IMR-90 (cell line): Measurements from ENCODE around the gene NUP210. TPM values are rescaled to one million over a fixed set of nuclear protein-coding genes. Genes with fewer than 3 reads are reported as not detected.

ENCODE experiments used
- ATAC-seq: fragments of 200-7000 bp; cut with Tn5 transposase; 2 replicates; pipeline ENCODE4 v1.9.1; 2020; ENCODE audit warnings: low read depth, mild to moderate bottlenecking, moderate library complexity
- BruUV-seq: library from RNA; stranded (reverse); fragments of 400-500 nt; replicated peaks from 2 replicates; lab custom pipeline; 2021; lab: Mats Ljungman, UMichigan
- CTCF ChIA-PET: fragments of 300-600 bp; formaldehyde crosslinking; extraction: SDS; loops from one replicate; lab custom pipeline; 2021; ENCODE audit warnings: antibody characterized with exemption; lab: Yijun Ruan, JAX
- POLR2A ChIA-PET: fragments of 300-600 bp; sonication (Branson Sonifier 250); formaldehyde crosslinking; loops from one replicate; lab custom pipeline; 2022; ENCODE audit warnings: antibody characterized with exemption; ENCODE audit not compliant: unreplicated experiment; lab: Charles Lee
- DNase-seq: peaks from one replicate; pipeline ENCODE4 v3.0.0; 2013
- H2AFZ ChIP-seq: replicated peaks from 2 replicates; pipeline ENCODE3; 2013; ENCODE audit warnings: low read length, mild to moderate bottlenecking; ENCODE audit not compliant: poor library complexity
- H2AK5ac ChIP-seq: 2 replicates; pipeline ENCODE4 v1.6.1; 2013; ENCODE audit warnings: low read depth, low read length, inconsistent platforms
- H2AK9ac ChIP-seq: replicated peaks from 2 replicates; pipeline ENCODE3; 2013; ENCODE audit warnings: mild to moderate bottlenecking, low read depth, low read length, moderate library complexity; ENCODE audit not compliant: poor library complexity
- H2BK120ac ChIP-seq: 2 replicates; pipeline ENCODE4 v1.6.1; 2013; ENCODE audit warnings: low read depth, low read length, inconsistent platforms
- H2BK15ac ChIP-seq: 3 replicates; pipeline ENCODE4 v1.6.1; 2013; ENCODE audit warnings: low read depth, low read length, inconsistent platforms
- H2BK20ac ChIP-seq: 2 replicates; pipeline ENCODE4 v1.6.1; 2013; ENCODE audit warnings: low read depth, mild to moderate bottlenecking, inconsistent platforms, low read length, moderate library complexity
- H2BK5ac ChIP-seq: 2 replicates; pipeline ENCODE4 v1.6.1; 2013; ENCODE audit warnings: mild to moderate bottlenecking, low read depth, low read length, inconsistent platforms; ENCODE audit not compliant: poor library complexity, severe bottlenecking
- H3K14ac ChIP-seq: replicated peaks from 2 replicates; pipeline ENCODE4 v1.6.1; 2013; ENCODE audit warnings: low read depth, low read length, inconsistent platforms
- H3K18ac ChIP-seq: 2 replicates; pipeline ENCODE4 v1.6.1; 2013; ENCODE audit warnings: low read depth, low read length, control low read depth
- H3K23ac ChIP-seq: 2 replicates; pipeline ENCODE4 v1.6.1; 2013; ENCODE audit warnings: low read depth, low read length, inconsistent platforms
- H3K27ac ChIP-seq: 2 replicates; pipeline ENCODE4 v1.5.1; 2013; ENCODE audit warnings: mild to moderate bottlenecking, control low read depth, low read length; ENCODE audit not compliant: insufficient read depth
- H3K27me3 ChIP-seq: 2 replicates; pipeline ENCODE4 v1.6.1; 2013; ENCODE audit warnings: low read length; ENCODE audit not compliant: control insufficient read depth, insufficient read depth
- H3K36me3 ChIP-seq: 2 replicates; pipeline ENCODE4 v1.6.1; 2013; ENCODE audit warnings: low read length, mixed read lengths; ENCODE audit not compliant: control insufficient read depth, insufficient read depth
- H3K4ac ChIP-seq: 2 replicates; pipeline ENCODE4 v1.6.1; 2013; ENCODE audit warnings: low read depth, low read length, inconsistent platforms
- H3K4me1 ChIP-seq: 2 replicates; pipeline ENCODE4 v1.6.1; 2013; ENCODE audit warnings: low read length, mixed read lengths; ENCODE audit not compliant: control insufficient read depth, insufficient read depth
- H3K4me2 ChIP-seq: 2 replicates; pipeline ENCODE4 v1.6.1; 2013; ENCODE audit warnings: low read depth, mild to moderate bottlenecking, control low read depth, low read length, moderate library complexity
- H3K4me3 ChIP-seq: 2 replicates; pipeline ENCODE4 v1.5.1; 2013; ENCODE audit warnings: low read depth, mild to moderate bottlenecking, control low read depth, low read length, moderate library complexity; ENCODE audit not compliant: insufficient read depth
- H3K56ac ChIP-seq: 2 replicates; pipeline ENCODE4 v1.6.1; 2013; ENCODE audit warnings: low read length, inconsistent platforms; ENCODE audit not compliant: insufficient read depth; ENCODE audit errors: extremely low read depth
- H3K79me1 ChIP-seq, 2 experiments: 2 replicates each; pipeline ENCODE4 v1.6.1; 2013; ENCODE audit warnings: low read length in 2 of 2, inconsistent platforms in 1 of 2, low read depth in 1 of 2
- H3K9ac ChIP-seq: 2 replicates; pipeline ENCODE4 v1.6.1; 2013; ENCODE audit warnings: low read depth, low read length, control low read depth
- H3K9me1 ChIP-seq: 2 replicates; pipeline ENCODE4 v1.6.1; 2013; ENCODE audit warnings: low read length, inconsistent platforms; ENCODE audit not compliant: insufficient read depth
- H3K9me3 ChIP-seq: 2 replicates; pipeline ENCODE4 v1.6.1; 2013; ENCODE audit warnings: low read length; ENCODE audit not compliant: control insufficient read depth, insufficient read depth
- H4K20me1 ChIP-seq: 2 replicates; pipeline ENCODE4 v1.6.1; 2013; ENCODE audit warnings: low read length, inconsistent platforms; ENCODE audit not compliant: insufficient read depth
- H4K5ac ChIP-seq: 2 replicates; pipeline ENCODE4 v1.6.1; 2013; ENCODE audit warnings: mild to moderate bottlenecking, low read depth, low read length, control low read depth
- H4K8ac ChIP-seq, 2 experiments: 2 replicates each; pipeline ENCODE4 v1.6.1; 2013; ENCODE audit warnings: low read depth in 2 of 2, low read length in 2 of 2, control low read depth in 1 of 2, inconsistent platforms in 1 of 2
- H4K91ac ChIP-seq: 2 replicates; pipeline ENCODE4 v1.6.1; 2013; ENCODE audit warnings: low read depth, low read length, inconsistent platforms; ENCODE audit not compliant: insufficient read depth
- RCOR1 ChIP-seq: IDR thresholded peaks from 2 replicates; pipeline ENCODE4 v1.6.1; 2012; ENCODE audit warnings: mild to moderate bottlenecking, low read length, improper control_type of control experiment; ENCODE audit not compliant: insufficient replicate concordance
- WGBS, 2 experiments: methylation state at CpG; one replicate each; pipeline versions ENCODE4 v1.1.5 to v1.1.7; 2013; ENCODE audit warnings: missing lambda C conversion rate in 2 of 2; ENCODE audit not compliant: insufficient read length in 1 of 2; ENCODE audit errors: extremely low coverage in 2 of 2; 5-methylcytosine and 5-hydroxymethylcytosine counted together
- dilution Hi-C: fragments of 300-500 bp; cut with HindIII; formaldehyde crosslinking; loops from one replicate; pipeline ENCODE4 v1.14.3; 2018; ENCODE audit warnings: low sequenced_read_pairs; ENCODE audit not compliant: unreplicated experiment
- in situ Hi-C: fragments of 300-500 bp; cut with MboI; formaldehyde crosslinking; loops from 3 replicates; pipeline ENCODE4 v1.14.3; 2019; ENCODE audit warnings: low sequenced_read_pairs, inconsistent platforms, mixed read lengths
- intact Hi-C: fragments of 100-400 bp; cut with micrococcal nuclease; formaldehyde crosslinking; loops from 2 replicates; pipeline ENCODE4 v1.10.0; 2022
- polyA plus RNA-seq, 3 experiments: library from polyadenylated mRNA; depleted of rRNA; stranded (reverse); fragments of >200 nt; gene quantifications; 2 replicates each; pipeline ENCODE4 v1.2.3, GENCODE V29; 2012; ENCODE audit warnings: low replicate concordance in 1 of 3
- total RNA-seq: library from RNA; depleted of rRNA; stranded (reverse); fragments of >200 nt; gene quantifications from 2 replicates; pipeline ENCODE4 v1.2.3, GENCODE V29; 2012

Gene NUP210
- total and polyA plus RNA-seq, 2 of the 4 experiments (the other 2 are of a cell fraction): under 0.01 to 0.03 TPM

DNA sequence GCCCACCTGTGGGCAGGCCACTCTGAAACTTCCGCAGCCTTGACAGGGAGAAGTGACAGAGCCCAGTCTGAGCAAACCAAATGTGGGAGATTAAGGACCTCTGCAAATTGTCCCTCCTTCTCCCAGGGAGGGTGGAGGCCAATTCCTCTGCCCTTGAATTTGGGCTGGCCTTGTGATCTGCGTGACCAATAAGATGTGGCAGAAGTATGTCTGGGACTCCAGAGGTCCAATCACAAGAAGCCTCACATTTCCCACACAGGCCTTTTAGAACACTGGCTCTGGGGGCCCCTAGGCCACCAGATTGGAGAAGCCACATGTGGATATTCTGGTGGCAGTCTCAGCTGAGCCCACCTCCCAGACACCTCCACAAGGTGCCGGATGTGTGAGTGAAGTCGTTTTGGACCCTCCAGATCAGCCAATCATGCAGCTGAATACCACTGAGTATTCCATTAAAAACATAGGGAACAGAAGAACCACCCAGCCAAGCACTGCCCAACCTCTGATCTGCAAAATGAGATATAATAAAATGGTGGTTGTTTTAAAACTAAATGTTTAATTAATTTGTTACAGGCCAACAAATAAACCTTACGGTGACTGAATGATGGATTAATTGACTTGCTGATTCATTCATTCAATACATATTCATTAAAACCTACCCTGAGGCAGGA, 150.3 kb downstream of the NUP210 start:
- Histone ChIP-seq H2BK20ac (no peak overlapping the region), H3K4me2 (no peak overlapping the region), H2AFZ (no peak overlapping the region), H2BK15ac (no peak overlapping the region), H3K4me1 (no peaks in the 10 kb centered on the region), H3K9ac (no peak overlapping the region), H2AK9ac (no peak overlapping the region), H3K9me1 (no peaks in the 10 kb centered on the region), H2AK5ac (no peak overlapping the region), H3K4ac (no peak overlapping the region), H2BK120ac (no peak overlapping the region), H4K5ac (no peak overlapping the region), H3K56ac (no peak overlapping the region), H4K91ac (no peak overlapping the region), H3K27me3 (peaks cover 24% of the 10 kb centered on the region), H3K4me3 (no peak overlapping the region), H3K9me3 (0 out of 2 replicates have a peak, but pooled peaks cover 2% of the 10 kb centered on the region), H4K8ac (no peak overlapping the region), H3K27ac (no peak overlapping the region), H3K18ac (no peak overlapping the region), H4K20me1 (no peaks in the 10 kb centered on the region), H3K23ac (no peak overlapping the region), H3K36me3 (no peaks in the 10 kb centered on the region), H2BK5ac (no peak overlapping the region), H3K79me1 (no peaks in the 10 kb centered on the region), H3K14ac (no peak overlapping the region)
- dilution Hi-C loops: no loop called here
- intact Hi-C loops: no loop called here
- ATAC-seq: no peak
- in situ Hi-C loops: no loop called here
- no TSS peak for BruUV-seq
- TF ChIP-seq RCOR1: no peak
- ChIA-PET POLR2A (no interaction called here), CTCF (no interaction called here)
- 100% methylated on average over 1 of the region's 5 CpGs; no CpG with 5 or more reads in 1 of the 2 experiments for WGBS, 2 experiments
- DNase-seq: no peak
